H1 (cell line): ENCODE results near the gene PDP2. TPM values are rescaled to one million over a fixed set of nuclear protein-coding genes. Genes with fewer than 3 reads are reported as not detected.

Experiments
- CHD7 ChIP-seq: fragments of 300-600 bp; sonication (generic); IDR thresholded peaks from 2 replicates; pipeline ENCODE4 v1.7.1; 2012; ENCODE audit warnings: low read length, moderate library complexity, mild to moderate bottlenecking, inconsistent platforms; ENCODE audit not compliant: insufficient replicate concordance
- TEAD4 ChIP-seq: IDR thresholded peaks from 2 replicates; pipeline ENCODE4 v1.6.1; 2012; ENCODE audit warnings: low read depth, low read length, inconsistent platforms, mixed read lengths
- USF2 ChIP-seq: IDR thresholded peaks from 2 replicates; pipeline ENCODE4 v1.6.1; 2011; ENCODE audit warnings: low read length, improper control_type of control experiment
- polyA plus RNA-seq, 7 experiments: library from polyadenylated mRNA; depleted of rRNA in 3 of 7; stranded (reverse) in 5 of 7; unstranded in 2 of 7; fragments of >200 nt in 5 of 7; fragments of 200-250 nt in 2 of 7; gene quantifications; 1 replicate in 5 of 7; 2 replicates in 1 of 7; 4 replicates in 1 of 7; pipeline versions ENCODE4 v1.2.1 to v1.2.3, GENCODE V29; 2011 to 2013; ENCODE audit warnings: missing spikeins in 2 of 7, mixed read lengths in 2 of 7
- total RNA-seq: library from RNA; stranded (reverse); fragmentation: NEBNext Ultra II Directional; extraction: Animal tissue kit (Norgen Biotek cat#: 25700); gene quantifications from 2 replicates; pipeline ENCODE4 v1.2.1, GENCODE V29; 2021

Gene PDP2
- total and polyA plus RNA-seq, 2 of the 8 experiments (the other 6 are each of a cell fraction or from before 2014, with no cell fraction given), result 11.7 to 36.5 TPM

GRCh38 chr16:66918803-66919568, 38.7 kb downstream of the PDP2 start, which contains the start of gene CDH16 (continued):
- no peak for TF ChIP-seq CHD7
- no peak for TF ChIP-seq TEAD4
- TF ChIP-seq USF2, result no peak
- TF ChIP-seq, all 59 proteins: peak for 0
